HG03442 (cell line): Measurements from ENCODE around the gene AQP4.
A peak's percentile ranks its signal among the peaks of the same experiment; 100 is the strongest.

Experiments
- ATAC-seq: cut with Tn5 transposase; IDR thresholded peaks from one replicate; pipeline ENCODE4 v1.9.1; 2021; ENCODE audit warnings: mild to moderate bottlenecking, moderate library complexity; ENCODE audit not compliant: unreplicated experiment

AQP4 gene

GRCh38 chr18:26865557-26865956, at the start of gene AQP4:
TSS of gene AQP4 (minus strand) at chr18:26865707. CDS start at chr18:26865689, 18 bp downstream.
- no peak for ATAC-seq

GRCh38 chr18:26911840-26912239, 46.3 kb upstream of the AQP4 start:
- no peak for ATAC-seq

- ATAC-seq = no peak
Observed at GRCh38 chr18:26909599-26910290, 44.2 kb upstream of the AQP4 start.

GRCh38 chr18:26908906-26909305, 43.4 kb upstream of the AQP4 start:
- no peak for ATAC-seq

GRCh38 chr18:26902291-26902690, 36.8 kb upstream of the AQP4 start:
- no peak for ATAC-seq

GRCh38 chr18:26901020-26901419, 35.5 kb upstream of the AQP4 start:
- no peak for ATAC-seq

- no peak for ATAC-seq
Observed at GRCh38 chr18:26894426-26894825, 28.9 kb upstream of the AQP4 start.

GRCh38 chr18:26893996-26894395, 28.5 kb upstream of the AQP4 start:
- no peak for ATAC-seq

- ATAC-seq = no peak
Observed at GRCh38 chr18:26888259-26888658, 22.8 kb upstream of the AQP4 start.

- no peak for ATAC-seq
Observed at GRCh38 chr18:26875040-26875654, 9.6 kb upstream of the AQP4 start.

GRCh38 chr18:26874283-26874682, 8.8 kb upstream of the AQP4 start:
- ATAC-seq = no peak

- ATAC-seq = peak; percentile 73
Observed at GRCh38 chr18:26869640-26870039, 4.1 kb upstream of the AQP4 start.

GRCh38 chr18:26868968-26869586, 3.6 kb upstream of the AQP4 start:
- no peak for ATAC-seq

GRCh38 chr18:26867471-26867870, 2.0 kb upstream of the AQP4 start:
- no peak for ATAC-seq

GRCh38 chr18:26864658-26865057, 849 bp downstream of the AQP4 start:
- ATAC-seq = peak; percentile 30

- ATAC-seq = peak; percentile 37
Observed at GRCh38 chr18:26863921-26864497, 1.5 kb downstream of the AQP4 start.

GRCh38 chr18:26863122-26863879, 2.2 kb downstream of the AQP4 start:
- no peak for ATAC-seq

- no peak for ATAC-seq
Observed at GRCh38 chr18:26862084-26862483, 3.4 kb downstream of the AQP4 start.

GRCh38 chr18:26854292-26854881, 11.1 kb downstream of the AQP4 start:
- no peak for ATAC-seq

- no peak for ATAC-seq
Observed at GRCh38 chr18:26853401-26853800, 12.1 kb downstream of the AQP4 start.

- ATAC-seq = no peak
Observed at GRCh38 chr18:26843760-26844159, 21.7 kb downstream of the AQP4 start.
